CD4-positive, alpha-beta T cell treated with Interleukin-6 for 4 hours (primary cell): Measurements from ENCODE around the gene SKAP2.
"Not testable (repeated sequence)": the region's sequence is repeated elsewhere in the genome, so short reads cannot be mapped to it uniquely, and the experiment has no call there.

Source experiments
- DNase-seq: peaks from one replicate; pipeline ENCODE4 v3.0.0-alpha.2; 2020; ENCODE audit warnings: mixed read lengths

Gene SKAP2

DNA sequence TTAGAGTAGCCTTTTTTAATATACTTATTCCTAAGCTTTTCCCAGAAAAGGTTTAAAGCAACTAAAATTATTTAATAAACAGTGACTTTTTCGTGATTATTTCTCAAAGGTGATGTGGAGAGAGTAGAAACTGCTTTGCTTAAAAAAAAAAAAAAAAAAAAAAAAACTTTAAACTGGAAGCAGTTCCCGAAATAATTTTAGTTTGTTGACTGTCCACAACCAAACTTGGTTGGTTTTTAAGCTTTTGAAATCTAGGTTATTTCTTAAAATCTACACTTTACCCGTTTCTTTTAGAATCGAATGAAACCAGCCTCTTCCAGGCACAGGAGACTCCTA lies 7.3 kb downstream of the SKAP2 start:
- DNase-seq = no peak

DNA sequence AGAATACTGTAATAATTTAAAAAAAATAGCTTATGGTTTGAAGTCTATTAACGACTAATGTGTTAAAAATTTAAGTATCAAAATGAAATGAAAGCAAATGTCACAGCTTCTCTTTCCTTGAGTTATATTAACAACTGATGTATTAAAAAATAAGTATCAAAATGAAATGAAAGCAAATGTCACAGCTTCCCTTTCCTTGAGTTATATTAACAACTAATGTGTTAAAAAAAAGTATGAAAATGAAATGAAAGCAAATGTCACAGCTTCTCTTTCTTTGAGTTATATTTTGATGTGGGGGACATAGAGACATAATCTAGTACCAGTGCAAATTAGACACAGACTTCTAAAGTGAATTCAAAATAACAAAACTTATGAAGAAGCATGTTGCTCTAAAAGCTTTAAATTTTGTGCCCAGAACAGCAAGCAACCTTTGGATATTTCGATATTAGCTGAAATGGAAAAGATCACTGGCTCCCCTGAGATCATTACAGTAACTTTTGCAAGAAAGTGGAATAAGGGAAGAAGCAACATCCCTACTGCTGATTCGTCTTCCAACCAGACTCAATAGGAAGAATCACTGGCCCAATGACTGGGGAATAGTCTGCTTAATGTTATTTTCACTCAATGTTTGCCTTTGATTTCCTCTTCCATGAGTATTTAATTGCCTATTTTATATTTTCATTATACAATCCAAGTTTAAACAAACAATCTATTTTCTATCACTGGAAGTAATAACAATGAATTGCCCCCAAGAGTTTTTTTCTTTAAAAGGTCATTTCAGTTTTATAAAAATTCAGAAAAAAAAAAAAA lies 8.0 kb downstream of the SKAP2 start:
- DNase-seq = no peak

DNA sequence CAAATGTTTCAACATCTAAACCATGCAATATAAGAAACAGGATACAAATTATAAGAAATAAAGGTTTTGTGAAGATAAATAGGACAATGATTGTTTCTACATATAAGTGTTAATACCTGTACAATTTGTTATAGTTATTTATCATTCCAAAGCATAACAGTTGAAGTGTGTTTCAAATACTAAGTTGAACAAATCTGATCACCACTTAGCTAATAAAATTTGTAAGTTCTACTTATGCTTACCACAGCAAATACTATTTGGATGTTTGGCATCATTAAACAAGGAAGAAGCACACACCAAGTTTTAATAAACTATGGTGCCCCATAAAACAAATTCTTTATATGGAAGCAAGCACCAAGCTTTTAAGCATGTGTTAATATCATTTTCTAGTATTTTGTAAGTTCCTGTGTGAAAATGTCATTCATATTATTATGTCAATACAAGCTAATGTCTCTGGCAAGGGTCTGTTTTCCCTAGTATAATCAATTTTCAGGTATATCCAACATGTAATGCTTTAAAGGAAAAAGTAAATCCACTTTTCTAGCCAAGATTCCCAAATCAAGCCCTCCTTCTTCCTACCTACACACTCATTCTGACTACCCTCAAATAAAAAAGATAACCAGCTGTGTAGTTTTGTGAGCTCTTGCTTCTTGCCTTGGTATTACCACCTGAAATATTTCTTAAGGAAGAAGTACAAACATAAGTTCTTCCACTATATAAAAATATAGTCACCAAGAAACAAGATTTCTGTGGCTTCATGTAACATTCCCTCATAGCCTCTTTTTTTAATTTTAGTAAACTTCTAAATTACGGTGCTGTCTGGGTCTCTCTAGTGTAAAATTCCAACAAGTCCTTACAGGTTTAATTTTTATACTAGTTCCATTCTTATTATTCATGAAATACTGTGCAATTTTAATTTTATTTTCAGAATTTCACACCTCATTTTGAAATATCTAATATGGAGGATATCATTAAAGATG lies 9.2 kb downstream of the SKAP2 start:
- DNase-seq = no peak

DNA sequence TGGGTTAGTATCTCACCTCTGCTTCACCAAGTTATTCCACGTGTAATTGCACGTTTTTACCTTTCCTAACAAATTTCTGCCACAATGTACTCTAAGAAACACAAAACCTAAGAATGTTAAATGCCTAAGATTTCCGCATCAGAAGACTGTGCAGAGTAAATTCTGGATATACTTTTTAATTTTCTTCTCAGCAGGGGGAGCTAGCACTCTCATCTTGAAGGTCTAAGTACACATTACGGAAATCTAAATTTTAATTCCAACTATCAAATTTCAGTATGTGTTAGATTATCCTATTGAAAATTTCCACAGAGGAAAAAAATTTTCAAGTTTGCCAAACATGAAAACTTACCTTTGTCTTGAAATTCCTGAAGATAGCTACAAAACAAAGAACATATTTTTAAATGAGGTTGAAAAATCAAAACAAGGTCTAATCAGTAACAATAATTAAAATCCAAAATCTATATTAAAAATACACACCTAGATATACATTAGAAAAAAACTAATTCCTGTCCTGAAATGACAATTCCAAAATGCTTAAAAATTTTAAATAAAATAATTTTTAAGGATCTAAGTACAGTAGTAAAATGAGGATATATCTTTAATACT lies 10.5 kb downstream of the SKAP2 start:
- no peak for DNase-seq

DNA sequence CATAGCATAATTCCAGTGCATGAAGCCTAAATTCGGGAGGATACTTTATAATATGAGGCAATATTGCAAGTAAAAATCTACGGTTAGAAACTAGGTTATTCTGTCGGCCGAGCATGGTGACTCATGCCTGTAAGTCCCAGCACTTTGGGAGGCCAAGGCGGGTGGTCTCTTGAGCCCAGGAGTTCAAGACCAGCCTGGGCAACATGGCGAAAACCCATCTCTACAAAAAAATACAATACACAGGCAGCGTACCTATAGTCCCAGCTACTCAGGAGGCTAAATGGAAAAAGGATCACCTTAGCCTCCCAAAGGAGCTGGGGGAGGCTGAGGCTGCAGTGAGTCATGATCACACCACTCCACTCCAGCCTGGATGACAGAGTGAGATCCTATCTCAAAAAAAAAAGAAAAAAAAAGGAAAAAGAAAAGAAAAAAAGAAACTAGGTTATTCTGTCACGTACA lies 14.2 kb downstream of the SKAP2 start:
- DNase-seq = no peak

DNA sequence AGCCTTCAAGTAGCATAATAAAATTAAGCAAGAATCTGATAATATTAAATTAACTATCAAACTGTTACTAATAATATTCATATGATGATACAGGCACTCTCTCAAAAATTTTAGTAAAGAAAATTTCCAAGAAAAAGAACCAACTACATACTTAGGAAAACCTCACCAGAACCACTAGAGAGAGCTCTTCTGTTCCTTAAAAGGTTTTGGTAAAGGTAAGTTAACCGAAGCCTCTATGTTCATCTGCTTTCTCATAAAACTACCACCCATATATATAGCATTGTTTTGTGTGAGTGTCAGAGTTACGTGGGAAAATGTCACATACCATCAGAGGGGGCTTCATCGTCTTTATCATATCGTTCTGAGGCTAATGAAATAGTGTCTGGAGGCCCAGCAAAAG lies 20.7 kb downstream of the SKAP2 start:
- no peak for DNase-seq

DNA sequence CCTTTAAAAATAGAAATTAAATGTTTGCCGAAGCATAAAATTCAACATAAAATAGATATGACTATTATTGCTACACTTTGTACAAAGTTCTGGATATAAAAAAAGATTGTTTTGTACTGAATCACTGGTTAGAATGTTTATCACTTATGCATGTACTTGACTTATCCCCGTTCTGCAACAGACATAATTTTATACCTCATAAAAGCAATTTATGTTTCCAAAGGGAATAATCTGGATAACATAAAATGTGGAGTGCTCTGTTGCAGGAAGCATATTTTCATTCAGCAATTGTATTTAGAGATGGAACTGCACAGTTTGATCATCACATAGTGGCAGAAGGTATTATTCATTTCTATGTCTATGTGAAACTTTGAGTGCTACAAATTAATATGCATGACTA lies 21.5 kb downstream of the SKAP2 start:
- no peak for DNase-seq

DNA sequence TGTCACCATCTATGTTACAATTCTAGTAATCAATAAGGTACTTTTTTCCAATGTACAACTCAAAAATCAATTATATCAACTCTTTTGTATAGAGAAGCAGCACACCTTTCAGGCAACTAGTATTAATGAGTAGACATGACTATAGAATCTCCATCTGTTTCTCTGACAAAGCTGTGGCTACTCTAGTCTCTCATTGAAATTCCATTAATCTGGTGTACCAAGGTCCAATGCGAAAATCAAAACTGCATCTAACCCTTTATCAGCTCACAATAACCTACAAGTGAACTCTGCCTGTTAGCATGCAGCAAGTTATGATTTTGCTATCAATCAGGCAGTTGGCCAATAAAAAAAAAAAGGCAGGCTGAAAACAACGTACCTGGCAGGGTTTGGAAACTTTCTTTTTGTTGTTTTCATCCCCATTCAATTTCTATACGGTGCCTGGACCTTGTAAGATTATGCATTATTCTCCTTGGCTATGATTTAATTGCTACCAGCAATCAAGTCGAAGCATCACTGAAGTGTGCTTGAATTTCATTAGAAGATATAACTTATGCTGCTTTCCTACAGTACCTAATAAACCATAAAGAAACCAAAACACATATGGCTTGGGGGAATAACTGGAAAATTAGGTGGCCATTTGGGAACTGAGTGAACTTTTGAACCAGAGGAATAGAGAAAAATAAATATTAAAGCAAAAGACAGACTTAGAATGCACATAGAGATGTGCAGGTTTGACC lies 23.2 kb downstream of the SKAP2 start:
- no peak for DNase-seq

DNA sequence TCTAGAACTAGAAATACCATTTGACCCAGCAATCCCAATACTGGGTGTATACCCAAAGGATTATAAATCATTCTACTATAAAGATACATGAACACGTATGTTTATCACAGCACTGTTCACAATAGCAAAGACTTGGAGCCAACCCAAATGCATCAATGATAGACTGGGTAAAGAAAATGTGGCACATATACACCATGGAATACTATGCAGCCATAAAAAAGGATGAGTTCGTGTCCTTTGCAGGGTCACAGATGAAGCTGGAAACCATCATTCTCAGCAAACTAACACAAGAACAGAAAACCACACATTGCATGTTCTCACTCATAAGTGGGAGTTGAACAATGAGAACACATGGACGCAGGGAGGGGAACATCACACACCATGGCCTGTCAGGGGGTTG lies 27.6 kb downstream of the SKAP2 start:
- DNase-seq = not testable (repeated sequence)

DNA sequence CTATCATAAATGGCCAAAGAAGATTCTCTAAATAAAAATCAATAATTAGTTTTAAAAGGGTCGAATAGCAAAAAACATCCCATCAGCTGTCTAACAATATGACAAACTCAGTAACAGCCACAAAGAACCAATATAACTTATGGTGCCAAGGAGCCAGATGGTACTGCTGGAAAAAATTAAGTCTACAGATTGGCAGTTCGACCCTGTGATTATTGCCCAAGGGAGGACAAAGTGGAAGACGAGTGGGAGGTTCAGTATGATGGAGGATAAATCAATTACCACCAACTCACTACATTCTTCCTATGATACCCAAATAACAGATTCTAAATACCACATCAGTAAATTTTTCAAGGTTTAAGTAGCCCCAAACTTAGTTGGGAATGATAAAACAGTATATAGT lies 49.0 kb downstream of the SKAP2 start:
- DNase-seq = no peak

DNA sequence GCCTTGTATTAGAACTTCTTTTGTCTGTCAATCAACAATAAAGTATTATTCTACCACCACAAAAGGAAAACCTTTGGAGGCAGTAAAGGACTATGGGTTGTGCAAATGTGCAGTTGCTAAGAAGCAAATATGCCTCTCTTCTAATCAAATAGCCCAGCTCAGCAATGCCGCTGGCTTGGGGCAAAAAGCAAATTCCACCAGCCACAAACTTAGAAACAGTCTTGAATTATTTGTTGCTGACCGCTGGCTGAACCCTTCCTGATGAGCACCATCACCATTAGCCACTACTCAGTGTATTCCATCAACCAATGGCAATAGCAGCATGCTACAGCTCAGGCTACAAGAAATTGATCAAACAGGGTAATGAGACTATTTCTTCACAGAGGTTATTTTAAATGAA lies 51.0 kb downstream of the SKAP2 start:
- no peak for DNase-seq

DNA sequence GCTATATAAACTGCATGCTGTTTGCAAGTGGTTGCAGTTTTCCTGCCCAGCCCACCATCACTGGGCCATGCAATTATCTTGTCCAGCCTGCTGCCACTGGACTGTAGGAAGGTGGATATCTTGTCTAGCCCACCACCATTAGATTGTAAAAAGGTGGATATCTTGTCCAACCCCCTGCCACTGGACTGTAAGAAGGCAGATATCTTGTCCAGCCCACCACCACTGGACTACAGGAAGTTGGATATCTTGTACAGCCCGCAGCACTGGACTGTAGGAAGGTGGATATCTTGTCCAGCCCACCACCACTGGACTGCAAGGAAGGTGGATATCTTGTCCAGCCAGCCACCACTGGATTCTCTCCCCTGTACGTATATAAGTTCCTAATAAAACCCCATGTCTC lies 69.8 kb downstream of the SKAP2 start:
- DNase-seq = no peak

DNA sequence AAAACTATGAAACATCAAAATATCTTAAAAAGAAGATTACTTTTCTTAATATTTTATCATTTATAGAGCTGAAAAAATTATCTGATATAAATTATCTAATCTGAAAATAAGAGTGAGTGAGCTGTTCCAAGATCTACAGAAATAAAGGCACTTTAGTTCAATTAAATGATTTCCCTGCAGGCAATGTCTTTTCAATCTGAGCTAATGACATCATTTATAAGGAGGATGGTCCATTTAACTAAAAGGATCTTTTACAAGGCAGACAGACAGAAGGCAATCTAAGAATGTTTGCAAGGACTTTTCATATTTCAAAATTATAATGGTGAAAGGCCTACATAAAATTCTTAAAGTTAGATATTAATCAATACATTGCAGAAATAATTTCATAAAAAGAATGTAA lies 71.8 kb downstream of the SKAP2 start:
- DNase-seq = no peak

DNA sequence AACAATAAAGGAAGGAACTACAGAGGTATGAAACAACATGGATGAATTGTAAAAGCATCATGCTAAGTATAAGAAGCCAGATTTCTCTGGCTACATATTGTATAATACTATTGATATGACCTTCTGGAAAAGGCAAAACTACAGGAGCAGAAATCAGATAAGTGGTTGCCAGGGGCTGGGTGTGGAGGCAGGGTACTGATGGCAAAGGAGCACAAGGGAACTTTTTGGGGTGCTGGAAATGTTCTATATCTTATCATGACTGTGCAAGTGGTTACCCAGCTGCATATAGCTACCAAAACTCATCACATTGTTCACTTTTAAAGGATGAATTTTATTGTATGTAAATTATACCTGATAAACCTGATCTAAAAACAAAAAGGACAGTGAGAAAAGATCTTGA lies 72.4 kb downstream of the SKAP2 start:
- DNase-seq = no peak

DNA sequence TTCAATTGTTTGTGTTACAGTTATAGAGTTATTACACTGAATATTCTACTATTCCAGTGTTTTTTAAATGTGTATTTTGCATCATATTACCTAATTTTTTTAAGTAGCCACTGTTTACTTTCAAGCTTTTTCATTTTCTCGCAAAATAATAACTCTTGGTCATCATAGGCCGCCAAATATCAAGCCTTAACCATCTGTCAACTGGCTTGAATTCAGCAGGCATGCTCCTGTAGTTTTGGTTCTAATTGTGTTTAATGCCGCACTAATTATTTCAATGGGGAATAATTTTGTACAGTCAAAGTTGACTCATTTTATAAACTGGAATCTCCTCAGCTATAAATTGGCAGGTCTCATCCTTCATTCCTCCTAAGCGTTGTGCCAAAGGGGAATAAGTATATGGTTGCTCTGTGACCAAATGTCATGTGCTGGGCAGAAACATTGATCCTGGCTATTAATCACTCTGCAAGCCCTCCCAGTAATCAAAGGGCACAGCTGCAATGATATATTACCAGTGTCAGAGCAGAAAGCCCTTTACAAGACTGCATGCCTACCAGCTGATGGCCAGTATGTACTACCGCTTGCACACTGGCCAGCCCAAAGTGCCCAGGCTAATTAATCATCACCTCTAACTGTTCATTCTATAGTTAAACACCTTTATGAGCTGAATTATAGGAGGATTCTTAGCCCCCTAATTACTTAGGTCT lies 74.8 kb downstream of the SKAP2 start:
- DNase-seq = no peak

DNA sequence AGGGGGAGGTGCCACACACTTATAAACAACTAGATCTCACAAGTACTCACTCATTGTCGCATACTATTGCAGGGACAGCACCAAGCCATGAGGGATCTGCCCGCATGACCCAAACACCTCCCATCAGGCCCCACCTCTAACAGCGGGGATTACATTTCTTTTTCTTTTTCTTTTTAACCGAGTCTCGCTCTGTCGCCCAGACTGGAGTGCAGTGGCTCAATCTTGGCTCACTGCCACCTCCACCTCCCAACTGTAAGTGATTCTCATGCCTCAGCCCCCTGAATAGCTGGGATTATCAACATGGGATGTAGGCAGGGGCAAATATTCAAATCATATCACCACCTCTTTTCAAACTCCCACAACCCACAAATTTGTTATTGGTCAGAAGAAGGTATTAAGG lies 76.7 kb downstream of the SKAP2 start:
- DNase-seq = no peak

DNA sequence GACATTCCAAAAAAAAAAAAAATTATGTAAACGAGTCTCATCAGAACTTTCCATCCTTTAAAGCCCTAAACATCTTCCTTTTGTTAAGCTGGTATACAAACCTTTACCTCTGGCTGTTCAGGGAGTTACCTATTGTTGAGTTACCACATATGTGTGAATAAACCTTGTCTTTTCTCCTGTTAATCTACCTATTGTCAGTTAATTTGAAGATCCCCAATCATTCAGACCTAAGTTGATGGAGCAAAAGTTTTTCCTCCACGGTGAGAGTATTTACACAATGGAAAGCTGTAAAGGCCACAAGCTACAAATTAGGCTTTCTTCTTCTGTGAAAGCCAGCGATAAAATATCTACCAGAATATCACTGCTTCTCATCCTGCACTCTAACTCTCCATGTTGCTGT lies 80.3 kb downstream of the SKAP2 start:
- DNase-seq = no peak

DNA sequence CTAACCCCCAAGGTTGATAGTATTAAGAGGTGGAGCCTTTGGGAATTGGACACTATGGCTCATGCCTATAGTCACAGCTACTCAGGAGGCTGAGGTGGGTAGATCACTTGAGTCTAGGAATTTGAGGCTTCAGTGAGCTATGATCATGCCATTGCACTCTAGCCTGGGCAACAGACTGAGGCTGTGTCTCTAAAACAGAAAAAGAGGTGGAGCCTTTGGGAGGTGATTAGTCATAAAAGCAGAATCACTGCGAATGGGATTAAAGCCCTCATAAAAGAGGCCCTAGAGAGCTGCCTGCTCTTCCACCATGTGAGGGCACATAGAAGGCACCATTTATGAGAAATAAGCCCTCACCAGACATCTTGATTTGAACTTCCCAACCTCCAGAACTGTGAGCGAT lies 81.9 kb downstream of the SKAP2 start:
- DNase-seq = no peak

DNA sequence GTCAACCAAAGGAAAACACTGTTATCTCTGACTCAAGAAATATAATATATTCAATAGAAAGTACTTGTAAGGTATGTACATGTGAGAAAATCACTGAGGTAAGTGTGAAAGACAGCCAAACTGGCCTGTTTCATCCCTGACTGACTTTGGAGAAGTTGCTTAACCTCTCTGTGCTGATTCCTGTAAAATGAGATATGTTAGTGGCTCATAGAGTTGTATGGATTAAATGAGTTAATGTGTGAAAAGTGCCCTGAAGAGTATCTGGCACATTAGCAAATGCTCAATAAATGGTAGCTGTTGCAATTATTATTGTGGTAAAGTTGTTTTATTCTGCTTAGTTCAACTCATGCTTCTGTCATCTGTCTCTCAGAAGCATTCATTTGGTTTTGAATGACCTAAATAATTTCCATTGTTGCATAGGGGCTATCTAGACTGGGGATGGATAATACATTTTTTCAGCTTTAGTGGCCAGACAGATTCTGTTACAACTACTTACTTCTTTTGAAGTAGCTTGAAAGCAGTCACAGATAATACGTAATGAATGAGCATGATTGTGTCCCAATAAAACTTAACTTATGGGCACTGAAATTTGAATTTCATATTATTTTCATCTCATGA lies 84.3 kb downstream of the SKAP2 start:
- no peak for DNase-seq

DNA sequence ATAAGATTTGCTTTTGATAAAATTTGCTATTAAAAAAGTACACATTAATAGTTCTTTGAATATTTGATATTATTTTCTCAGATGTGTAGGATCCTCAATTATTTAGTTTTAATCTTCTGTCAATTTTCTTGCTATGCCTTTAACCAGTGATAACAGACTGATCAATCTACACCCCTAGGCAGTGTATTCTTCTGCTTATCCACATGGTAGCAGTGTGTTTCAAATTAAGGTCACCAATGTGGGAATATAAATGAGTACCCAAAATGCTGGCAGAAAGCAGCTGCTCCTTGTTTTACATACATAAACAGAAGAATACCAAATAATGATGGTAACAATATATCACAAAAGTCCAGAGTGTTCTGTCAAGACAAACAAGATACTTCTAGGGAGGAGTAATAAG lies 87.0 kb downstream of the SKAP2 start:
- no peak for DNase-seq

DNA sequence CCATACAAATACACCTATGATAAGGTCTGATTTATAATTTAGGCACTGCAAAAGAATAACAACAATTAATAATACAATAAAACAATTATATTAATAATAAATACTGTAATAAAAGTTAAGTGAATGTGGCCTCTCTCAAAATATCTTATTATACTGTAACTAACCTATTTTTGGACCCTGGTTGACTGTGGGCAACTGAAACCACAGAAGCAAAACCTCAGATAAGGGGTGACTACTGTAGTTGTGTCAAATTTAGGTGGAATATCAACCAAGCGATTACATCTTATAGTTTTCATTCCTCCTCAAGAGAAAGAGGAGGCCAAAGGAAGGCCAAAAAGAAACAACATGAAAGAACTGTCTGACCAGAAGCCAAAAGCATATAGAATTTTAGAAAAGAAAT lies 103.9 kb downstream of the SKAP2 start:
- DNase-seq = no peak

DNA sequence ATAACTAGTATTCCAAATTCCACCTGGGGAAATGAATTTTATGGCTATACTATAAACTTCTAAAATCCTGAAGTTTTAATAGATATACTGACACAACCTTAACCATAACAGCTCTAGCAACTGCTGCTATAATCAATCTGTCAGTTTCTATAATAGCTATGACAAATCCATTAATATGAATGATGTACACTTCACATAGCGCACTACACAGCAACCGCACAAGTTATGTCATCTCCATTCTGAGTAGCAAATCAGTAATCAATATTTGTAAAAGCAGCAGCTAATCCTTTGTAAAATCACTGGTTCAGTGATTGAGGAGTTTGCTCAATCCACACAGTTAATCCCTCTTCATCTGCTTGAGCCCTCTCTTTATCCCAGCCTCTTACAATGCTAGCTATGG lies 105.3 kb downstream of the SKAP2 start:
- DNase-seq = no peak
